ENCODE data around the gene UGT1A3.

GRCh38 chr2:233811087-233811486, 82.2 kb downstream of the UGT1A3 start:
- TF ChIP-seq, protein P1, sequence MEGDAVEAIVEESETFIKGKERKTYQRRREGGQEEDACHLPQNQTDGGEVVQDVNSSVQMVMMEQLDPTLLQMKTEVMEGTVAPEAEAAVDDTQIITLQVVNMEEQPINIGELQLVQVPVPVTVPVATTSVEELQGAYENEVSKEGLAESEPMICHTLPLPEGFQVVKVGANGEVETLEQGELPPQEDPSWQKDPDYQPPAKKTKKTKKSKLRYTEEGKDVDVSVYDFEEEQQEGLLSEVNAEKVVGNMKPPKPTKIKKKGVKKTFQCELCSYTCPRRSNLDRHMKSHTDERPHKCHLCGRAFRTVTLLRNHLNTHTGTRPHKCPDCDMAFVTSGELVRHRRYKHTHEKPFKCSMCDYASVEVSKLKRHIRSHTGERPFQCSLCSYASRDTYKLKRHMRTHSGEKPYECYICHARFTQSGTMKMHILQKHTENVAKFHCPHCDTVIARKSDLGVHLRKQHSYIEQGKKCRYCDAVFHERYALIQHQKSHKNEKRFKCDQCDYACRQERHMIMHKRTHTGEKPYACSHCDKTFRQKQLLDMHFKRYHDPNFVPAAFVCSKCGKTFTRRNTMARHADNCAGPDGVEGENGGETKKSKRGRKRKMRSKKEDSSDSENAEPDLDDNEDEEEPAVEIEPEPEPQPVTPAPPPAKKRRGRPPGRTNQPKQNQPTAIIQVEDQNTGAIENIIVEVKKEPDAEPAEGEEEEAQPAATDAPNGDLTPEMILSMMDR (IDR thresholded peaks at IDR 0.05), result no peak
- no peak for TF ChIP-seq POLR2A (IDR thresholded peaks at IDR 0.05)

Data from heart left ventricle (tissue), 13 donors.